Measurements from ENCODE around the gene ADGRG4. TPM values are rescaled to one million over a fixed set of nuclear protein-coding genes. Genes with fewer than 3 reads are reported as not detected.

The ADGRG4 gene
- total and polyA plus RNA-seq, 11 donors = 0.04 to 0.07 TPM; not detected in 9

GRCh38 chrX:136397001-136397400, 96.2 kb downstream of the ADGRG4 start:
- intact Hi-C loops (cut with DNase I) = no loop called here
- Histone ChIP-seq H3K4me3 (no peak overlapping the region), H3K4me1 (no peaks in the 10 kb centered on the region), H3K27me3 (peaks cover 0 to 8% (median 0%) of the 10 kb centered on the region in 9 donors), H3K36me3 (no peaks in the 10 kb centered on the region), H3K27ac (no peak overlapping the region), H3K9me3 (no peaks in the 10 kb centered on the region)
- DNase-seq = no peak
- 47 to 81% (median 67%) methylated on average over 4 of the region's 4 CpGs for WGBS, 4 donors
- ATAC-seq = no peak
- TF ChIP-seq, protein P1, sequence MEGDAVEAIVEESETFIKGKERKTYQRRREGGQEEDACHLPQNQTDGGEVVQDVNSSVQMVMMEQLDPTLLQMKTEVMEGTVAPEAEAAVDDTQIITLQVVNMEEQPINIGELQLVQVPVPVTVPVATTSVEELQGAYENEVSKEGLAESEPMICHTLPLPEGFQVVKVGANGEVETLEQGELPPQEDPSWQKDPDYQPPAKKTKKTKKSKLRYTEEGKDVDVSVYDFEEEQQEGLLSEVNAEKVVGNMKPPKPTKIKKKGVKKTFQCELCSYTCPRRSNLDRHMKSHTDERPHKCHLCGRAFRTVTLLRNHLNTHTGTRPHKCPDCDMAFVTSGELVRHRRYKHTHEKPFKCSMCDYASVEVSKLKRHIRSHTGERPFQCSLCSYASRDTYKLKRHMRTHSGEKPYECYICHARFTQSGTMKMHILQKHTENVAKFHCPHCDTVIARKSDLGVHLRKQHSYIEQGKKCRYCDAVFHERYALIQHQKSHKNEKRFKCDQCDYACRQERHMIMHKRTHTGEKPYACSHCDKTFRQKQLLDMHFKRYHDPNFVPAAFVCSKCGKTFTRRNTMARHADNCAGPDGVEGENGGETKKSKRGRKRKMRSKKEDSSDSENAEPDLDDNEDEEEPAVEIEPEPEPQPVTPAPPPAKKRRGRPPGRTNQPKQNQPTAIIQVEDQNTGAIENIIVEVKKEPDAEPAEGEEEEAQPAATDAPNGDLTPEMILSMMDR (IDR thresholded peaks at IDR 0.05) = no peak
- no peak for TF ChIP-seq POLR2A (IDR thresholded peaks at IDR 0.05)

DNA sequence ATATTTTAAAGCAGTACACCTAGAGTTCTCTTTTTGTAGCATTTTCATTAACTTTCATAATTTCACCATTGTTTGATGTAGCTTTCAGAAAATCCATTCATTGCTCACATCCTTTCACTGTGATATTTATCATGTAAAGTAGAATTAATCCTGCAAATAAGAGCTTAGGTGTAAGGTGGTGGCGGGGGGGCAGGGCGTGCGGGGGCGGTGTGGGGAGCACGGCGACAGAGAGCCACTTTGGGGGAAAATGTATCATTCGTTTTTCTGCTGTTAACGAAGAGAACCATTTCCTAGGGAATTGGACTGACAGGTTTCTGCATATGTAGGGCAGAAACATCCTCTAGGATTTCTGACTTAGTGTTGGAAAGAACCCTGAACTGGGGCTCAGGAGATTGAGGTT, 104.4 kb downstream of the ADGRG4 start:
- Histone ChIP-seq H3K4me3 (no peak overlapping the region), H3K4me1 (no peaks in the 10 kb centered on the region), H3K27ac (no peak overlapping the region), H3K36me3 (no peaks in the 10 kb centered on the region), H3K27me3 (peaks cover 0 to 18% (median 0%) of the 10 kb centered on the region in 9 donors), H3K9me3 (no peaks in the 10 kb centered on the region)
- WGBS, 4 donors = 59 to 82% (median 71%) methylated on average over 8 of the region's 8 CpGs
- TF ChIP-seq, protein P1 (IDR thresholded peaks at IDR 0.05) = no peak
- TF ChIP-seq POLR2A (IDR thresholded peaks at IDR 0.05) = no peak
- ATAC-seq (no peak), DNase-seq (no peak)
- intact Hi-C loops (cut with DNase I) = no loop called here

GRCh38 chrX:136417806-136418205, 117.0 kb downstream of the ADGRG4 start:
- no peaks in the 10 kb centered on the region for H3K4me1 ChIP-seq
- no peaks in the 10 kb centered on the region for H3K36me3 ChIP-seq
- WGBS, 4 donors = 80 to 87% (median 83%) methylated on average over 2 of the region's 2 CpGs
- H3K4me3 ChIP-seq = no peak overlapping the region
- H3K27me3 ChIP-seq = peaks cover 0 to 11% (median 0%) of the 10 kb centered on the region in 9 donors
- DNase-seq = no peak
- H3K9me3 ChIP-seq = no peaks in the 10 kb centered on the region
- no peak overlapping the region for H3K27ac ChIP-seq
- intact Hi-C loops (cut with DNase I) = no loop called here
- TF ChIP-seq POLR2A (IDR thresholded peaks at IDR 0.05) = no peak
- TF ChIP-seq, protein P1 (IDR thresholded peaks at IDR 0.05) = no peak
- no peak for ATAC-seq

DNA sequence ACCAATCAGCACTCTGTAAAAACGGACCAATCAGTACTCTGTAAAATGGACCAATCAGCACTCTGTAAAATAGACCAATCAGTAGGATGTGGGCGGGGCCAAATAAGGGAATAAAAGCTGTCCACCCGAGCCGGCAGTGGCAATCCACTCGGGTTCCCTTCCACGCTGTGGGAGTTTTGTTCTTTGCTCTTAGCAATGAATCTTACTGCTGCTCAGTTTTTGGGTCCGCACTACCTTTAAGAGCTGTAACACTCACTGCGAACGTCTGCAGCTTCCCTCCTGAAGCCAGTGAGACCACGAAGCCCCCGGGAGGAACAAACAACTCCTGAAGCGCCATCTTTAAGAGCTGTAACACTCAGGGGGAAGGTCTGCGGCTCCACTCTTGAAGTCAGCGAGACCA, 120.6 kb downstream of the ADGRG4 start:
- TF ChIP-seq, protein P1 (IDR thresholded peaks at IDR 0.05) = no peak
- no peak for TF ChIP-seq POLR2A (IDR thresholded peaks at IDR 0.05)

More for the DNA sequence above, 120.6 kb downstream of the ADGRG4 start:
- H3K9me3 ChIP-seq = no peaks in the 10 kb centered on the region
- no peaks in the 10 kb centered on the region for H3K36me3 ChIP-seq
- no peak overlapping the region for H3K4me3 ChIP-seq
- H3K27ac ChIP-seq = no peak overlapping the region
- H3K27me3 ChIP-seq = peaks cover 0 to 14% (median 0%) of the 10 kb centered on the region in 9 donors
- H3K4me1 ChIP-seq = no peaks in the 10 kb centered on the region
- no peak for ATAC-seq
- intact Hi-C loops (cut with DNase I) = no loop called here
- no peak for DNase-seq
- WGBS, 4 donors = 62 to 83% (median 68%) methylated on average over 14 of the region's 14 CpGs

Data from heart left ventricle (tissue), 16 donors.